HepG2 (cell line): Measurements from ENCODE around the gene TRMU. TPM values are rescaled to one million over a fixed set of nuclear protein-coding genes. Genes with fewer than 3 reads are reported as not detected.

Source experiments
- CBX2 ChIP-seq, 2 experiments: fragments of 200-600 bp in 1 of 2; sonication (generic); formaldehyde crosslinking in 1 of 2; IDR thresholded peaks; 2 replicates each; pipeline versions ENCODE4 v1.7.0 to v1.8.1; 2018 to 2022; ENCODE audit warnings: low read depth in 2 of 2, low read length in 1 of 2, mild to moderate bottlenecking in 1 of 2, missing genetic modification reagents in 1 of 2
- EEA1 ChIP-seq: sonication (generic); formaldehyde crosslinking; IDR thresholded peaks from 2 replicates; pipeline ENCODE4 v1.5.1; 2020; ENCODE audit warnings: mild to moderate bottlenecking, missing genetic modification reagents, borderline replicate concordance
- ETV5 ChIP-seq: IDR thresholded peaks from 2 replicates; pipeline ENCODE4 v1.6.1; 2018; ENCODE audit warnings: missing biosample characterization, missing genetic modification reagents, inconsistent platforms, borderline replicate concordance
- FOXK1 ChIP-seq: sonication (generic); formaldehyde crosslinking; IDR thresholded peaks from 2 replicates; pipeline ENCODE4 v1.4.0; 2020; ENCODE audit warnings: low read depth, missing genetic modification reagents, borderline replicate concordance
- NRL ChIP-seq: sonication (generic); formaldehyde crosslinking; IDR thresholded peaks from 2 replicates; pipeline ENCODE4 v1.5.0; 2020; ENCODE audit warnings: missing genetic modification reagents, mild to moderate bottlenecking, moderate library complexity, borderline replicate concordance
- RARA ChIP-seq: IDR thresholded peaks from 2 replicates; pipeline ENCODE4 v1.6.1; 2016; ENCODE audit warnings: missing genetic modification reagents, missing compliant biosample characterization
- RBM22 ChIP-seq: fragments of 200-400 bp; formaldehyde crosslinking; optimal IDR thresholded peaks from 2 replicates; pipeline ENCODE3; 2017; ENCODE audit warnings: mild to moderate bottlenecking, low read length, moderate library complexity
- SP140L ChIP-seq: sonication (generic); formaldehyde crosslinking; IDR thresholded peaks from 2 replicates; pipeline ENCODE4 v1.4.0; 2020; ENCODE audit warnings: missing genetic modification reagents, borderline replicate concordance
- ZNF382 ChIP-seq: sonication (generic); formaldehyde crosslinking; IDR thresholded peaks from 2 replicates; pipeline ENCODE4 v1.5.0; 2020; ENCODE audit warnings: missing genetic modification reagents, mild to moderate bottlenecking, borderline replicate concordance
- ZNF577 ChIP-seq: sonication (generic); formaldehyde crosslinking; IDR thresholded peaks from 2 replicates; pipeline ENCODE4 v1.4.0; 2020; ENCODE audit warnings: mild to moderate bottlenecking, low read depth, missing genetic modification reagents, borderline replicate concordance
- polyA plus RNA-seq, 8 experiments: library from polyadenylated mRNA; depleted of rRNA in 3 of 8; stranded (reverse) in 7 of 8; unstranded in 1 of 8; fragments of >200 nt; fragmentation: Illumina TruSeq in 4 of 8; extraction: Trizol in 4 of 8; gene quantifications; 2 replicates each; pipeline versions ENCODE4 v1.2.1 to v1.2.3, GENCODE V29; 2011 to 2016; ENCODE audit warnings: low read depth in 4 of 8, missing spikeins in 1 of 8, mixed read lengths in 1 of 8; ENCODE audit not compliant: insufficient read depth in 1 of 8
- total RNA-seq, 5 experiments: library from RNA; depleted of rRNA; stranded (reverse); fragments of >200 nt; fragmentation: Illumina TruSeq; extraction: Trizol; gene quantifications; 2 replicates each; pipeline ENCODE4 v1.2.3, GENCODE V29; 2016; ENCODE audit warnings: low read depth in 1 of 5
- TF ChIP-seq, protein P1 (sequence below), 2 experiments: sonication (generic) in 1 of 2; formaldehyde crosslinking in 1 of 2; IDR thresholded peaks; 2 replicates each; pipeline versions ENCODE4 v1.6.1 to v1.9.0; 2014 to 2022; ENCODE audit warnings: antibody characterized with exemption in 1 of 2, borderline replicate concordance in 1 of 2, inconsistent platforms in 1 of 2, low read depth in 1 of 2, missing genetic modification reagents in 1 of 2
- TF ChIP-seq, protein P2 (sequence below): sonication (generic); formaldehyde crosslinking; IDR thresholded peaks from 2 replicates; pipeline ENCODE4 v1.5.0; 2020; ENCODE audit warnings: missing genetic modification reagents
- TF ChIP-seq, protein P3 (sequence below): IDR thresholded peaks from 2 replicates; pipeline ENCODE4 v1.6.1; 2016; ENCODE audit warnings: low read depth, borderline replicate concordance
- TF ChIP-seq, protein P4 (sequence below): sonication (generic); formaldehyde crosslinking; IDR thresholded peaks from 2 replicates; pipeline ENCODE4 v1.4.0; 2020; ENCODE audit warnings: missing genetic modification reagents; ENCODE audit errors: not compliant biosample characterization
- TF ChIP-seq, protein P5 (sequence below): sonication (generic); formaldehyde crosslinking; IDR thresholded peaks from 2 replicates; pipeline ENCODE4 v1.5.1; 2020; ENCODE audit warnings: mild to moderate bottlenecking, missing genetic modification reagents, moderate library complexity

Gene TRMU
- total and polyA plus RNA-seq, 2 of the 13 experiments (the other 11 are each of a cell fraction or from before 2014, with no cell fraction given) = 31.0 to 50.2 TPM

DNA sequence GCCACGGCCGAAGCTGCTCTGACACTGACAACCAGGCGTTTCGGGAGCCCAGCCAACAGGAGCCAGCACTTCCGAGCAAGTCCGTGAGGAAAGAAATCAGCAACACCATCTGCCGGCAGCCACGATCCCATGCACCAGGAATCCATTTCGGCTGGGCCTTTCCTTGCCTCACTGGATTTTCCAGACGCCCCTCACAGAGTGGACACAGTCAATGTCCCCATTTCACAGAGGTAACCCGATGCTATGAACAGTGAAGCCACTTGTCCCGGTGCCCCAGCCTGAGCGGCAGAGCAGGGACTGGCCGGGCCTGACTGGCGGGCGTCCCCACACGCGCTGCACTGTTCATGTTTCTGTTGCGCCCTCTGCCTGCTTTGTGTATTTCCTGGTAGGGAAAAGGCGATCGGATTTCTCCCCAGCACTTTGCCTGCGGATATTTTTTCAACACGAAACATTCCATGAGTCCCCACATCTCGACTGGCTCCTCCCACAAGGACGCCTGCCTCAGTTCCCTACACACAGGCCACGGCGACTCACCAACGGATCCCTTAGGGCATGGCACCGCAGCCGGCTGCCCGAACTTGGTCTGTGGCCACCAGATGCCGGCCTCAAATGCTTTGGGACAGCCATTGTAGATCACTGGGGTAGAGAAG, 55.3 kb downstream of the TRMU start (continued):
- TF ChIP-seq, protein P1, sequence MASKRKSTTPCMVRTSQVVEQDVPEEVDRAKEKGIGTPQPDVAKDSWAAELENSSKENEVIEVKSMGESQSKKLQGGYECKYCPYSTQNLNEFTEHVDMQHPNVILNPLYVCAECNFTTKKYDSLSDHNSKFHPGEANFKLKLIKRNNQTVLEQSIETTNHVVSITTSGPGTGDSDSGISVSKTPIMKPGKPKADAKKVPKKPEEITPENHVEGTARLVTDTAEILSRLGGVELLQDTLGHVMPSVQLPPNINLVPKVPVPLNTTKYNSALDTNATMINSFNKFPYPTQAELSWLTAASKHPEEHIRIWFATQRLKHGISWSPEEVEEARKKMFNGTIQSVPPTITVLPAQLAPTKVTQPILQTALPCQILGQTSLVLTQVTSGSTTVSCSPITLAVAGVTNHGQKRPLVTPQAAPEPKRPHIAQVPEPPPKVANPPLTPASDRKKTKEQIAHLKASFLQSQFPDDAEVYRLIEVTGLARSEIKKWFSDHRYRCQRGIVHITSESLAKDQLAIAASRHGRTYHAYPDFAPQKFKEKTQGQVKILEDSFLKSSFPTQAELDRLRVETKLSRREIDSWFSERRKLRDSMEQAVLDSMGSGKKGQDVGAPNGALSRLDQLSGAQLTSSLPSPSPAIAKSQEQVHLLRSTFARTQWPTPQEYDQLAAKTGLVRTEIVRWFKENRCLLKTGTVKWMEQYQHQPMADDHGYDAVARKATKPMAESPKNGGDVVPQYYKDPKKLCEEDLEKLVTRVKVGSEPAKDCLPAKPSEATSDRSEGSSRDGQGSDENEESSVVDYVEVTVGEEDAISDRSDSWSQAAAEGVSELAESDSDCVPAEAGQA (IDR thresholded peaks at IDR 0.05; ENCODE audit: low read depth) = no peak
- TF ChIP-seq, protein P1 (CRISPR knock-in tag; IDR thresholded peaks at IDR 0.05; ENCODE audit: borderline replicate concordance) = no peak
- TF ChIP-seq, protein P2, sequence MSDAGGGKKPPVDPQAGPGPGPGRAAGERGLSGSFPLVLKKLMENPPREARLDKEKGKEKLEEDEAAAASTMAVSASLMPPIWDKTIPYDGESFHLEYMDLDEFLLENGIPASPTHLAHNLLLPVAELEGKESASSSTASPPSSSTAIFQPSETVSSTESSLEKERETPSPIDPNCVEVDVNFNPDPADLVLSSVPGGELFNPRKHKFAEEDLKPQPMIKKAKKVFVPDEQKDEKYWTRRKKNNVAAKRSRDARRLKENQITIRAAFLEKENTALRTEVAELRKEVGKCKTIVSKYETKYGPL (CRISPR knock-in tag) = no peak
- TF ChIP-seq SP140L (CRISPR knock-in tag) = no peak
- peak; percentile 27; the same call in 1 of the 2 replicates for TF ChIP-seq ETV5 (CRISPR knock-in tag)
- TF ChIP-seq FOXK1 (CRISPR knock-in tag) = 0 out of 2 replicates have a peak, but pooled peaks have one; percentile 20
- TF ChIP-seq, protein P3, sequence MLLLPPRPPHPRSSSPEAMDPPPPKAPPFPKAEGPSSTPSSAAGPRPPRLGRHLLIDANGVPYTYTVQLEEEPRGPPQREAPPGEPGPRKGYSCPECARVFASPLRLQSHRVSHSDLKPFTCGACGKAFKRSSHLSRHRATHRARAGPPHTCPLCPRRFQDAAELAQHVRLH (CRISPR knock-in tag) = peak; percentile 31; the same call in 1 of the 2 replicates
- no peak for TF ChIP-seq CBX2 (IDR thresholded peaks at IDR 0.05; ENCODE audit: low read depth, low read length)
- TF ChIP-seq CBX2 (CRISPR knock-in tag; IDR thresholded peaks at IDR 0.05; ENCODE audit: low read depth) = no peak
- 0 out of 2 replicates have a peak, but pooled peaks have one; percentile 5 for TF ChIP-seq NRL (CRISPR knock-in tag)
- TF ChIP-seq, protein P4, sequence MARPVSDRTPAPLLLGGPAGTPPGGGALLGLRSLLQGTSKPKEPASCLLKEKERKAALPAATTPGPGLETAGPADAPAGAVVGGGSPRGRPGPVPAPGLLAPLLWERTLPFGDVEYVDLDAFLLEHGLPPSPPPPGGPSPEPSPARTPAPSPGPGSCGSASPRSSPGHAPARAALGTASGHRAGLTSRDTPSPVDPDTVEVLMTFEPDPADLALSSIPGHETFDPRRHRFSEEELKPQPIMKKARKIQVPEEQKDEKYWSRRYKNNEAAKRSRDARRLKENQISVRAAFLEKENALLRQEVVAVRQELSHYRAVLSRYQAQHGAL (CRISPR knock-in tag) = no peak
- TF ChIP-seq RBM22 = no peak
- TF ChIP-seq EEA1 (CRISPR knock-in tag) = no peak
- no peak for TF ChIP-seq ZNF382 (CRISPR knock-in tag)
- TF ChIP-seq ZNF577 (CRISPR knock-in tag) = no peak
- 0 out of 2 replicates have a peak, but pooled peaks have one; percentile 31 for TF ChIP-seq RARA (CRISPR knock-in tag)
- TF ChIP-seq, protein P5, sequence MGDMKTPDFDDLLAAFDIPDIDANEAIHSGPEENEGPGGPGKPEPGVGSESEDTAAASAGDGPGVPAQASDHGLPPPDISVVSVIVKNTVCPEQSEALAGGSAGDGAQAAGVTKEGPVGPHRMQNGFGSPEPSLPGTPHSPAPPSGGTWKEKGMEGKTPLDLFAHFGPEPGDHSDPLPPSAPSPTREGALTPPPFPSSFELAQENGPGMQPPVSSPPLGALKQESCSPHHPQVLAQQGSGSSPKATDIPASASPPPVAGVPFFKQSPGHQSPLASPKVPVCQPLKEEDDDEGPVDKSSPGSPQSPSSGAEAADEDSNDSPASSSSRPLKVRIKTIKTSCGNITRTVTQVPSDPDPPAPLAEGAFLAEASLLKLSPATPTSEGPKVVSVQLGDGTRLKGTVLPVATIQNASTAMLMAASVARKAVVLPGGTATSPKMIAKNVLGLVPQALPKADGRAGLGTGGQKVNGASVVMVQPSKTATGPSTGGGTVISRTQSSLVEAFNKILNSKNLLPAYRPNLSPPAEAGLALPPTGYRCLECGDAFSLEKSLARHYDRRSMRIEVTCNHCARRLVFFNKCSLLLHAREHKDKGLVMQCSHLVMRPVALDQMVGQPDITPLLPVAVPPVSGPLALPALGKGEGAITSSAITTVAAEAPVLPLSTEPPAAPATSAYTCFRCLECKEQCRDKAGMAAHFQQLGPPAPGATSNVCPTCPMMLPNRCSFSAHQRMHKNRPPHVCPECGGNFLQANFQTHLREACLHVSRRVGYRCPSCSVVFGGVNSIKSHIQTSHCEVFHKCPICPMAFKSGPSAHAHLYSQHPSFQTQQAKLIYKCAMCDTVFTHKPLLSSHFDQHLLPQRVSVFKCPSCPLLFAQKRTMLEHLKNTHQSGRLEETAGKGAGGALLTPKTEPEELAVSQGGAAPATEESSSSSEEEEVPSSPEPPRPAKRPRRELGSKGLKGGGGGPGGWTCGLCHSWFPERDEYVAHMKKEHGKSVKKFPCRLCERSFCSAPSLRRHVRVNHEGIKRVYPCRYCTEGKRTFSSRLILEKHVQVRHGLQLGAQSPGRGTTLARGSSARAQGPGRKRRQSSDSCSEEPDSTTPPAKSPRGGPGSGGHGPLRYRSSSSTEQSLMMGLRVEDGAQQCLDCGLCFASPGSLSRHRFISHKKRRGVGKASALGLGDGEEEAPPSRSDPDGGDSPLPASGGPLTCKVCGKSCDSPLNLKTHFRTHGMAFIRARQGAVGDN (CRISPR knock-in tag) = peak; percentile 86
